KMS-11 (cell line): ENCODE measurements around the gene MAST4.

Source experiments
- H2AFZ ChIP-seq: fragments of 200-600 bp; sonication (generic); 2 replicates; pipeline ENCODE4 v1.6.1; 2016; ENCODE audit warnings: antibody characterized with exemption, mixed run types, low read depth
- H3K27ac ChIP-seq: fragments of 200-600 bp; sonication (generic); 2 replicates; pipeline ENCODE4 v1.6.1; 2016; ENCODE audit warnings: mild to moderate bottlenecking, mixed run types
- H3K27me3 ChIP-seq: fragments of 200-600 bp; sonication (generic); 2 replicates; pipeline ENCODE4 v1.6.1; 2017; ENCODE audit warnings: mild to moderate bottlenecking, low read depth, mixed run types, moderate library complexity; ENCODE audit not compliant: insufficient read depth
- H3K36me3 ChIP-seq: fragments of 200-600 bp; sonication (generic); 2 replicates; pipeline ENCODE4 v1.6.1; 2017; ENCODE audit warnings: mild to moderate bottlenecking, mixed run types; ENCODE audit not compliant: insufficient read depth
- H3K4me1 ChIP-seq: fragments of 200-600 bp; sonication (generic); 2 replicates; pipeline ENCODE4 v1.6.1; 2016; ENCODE audit warnings: mild to moderate bottlenecking, low read depth, mixed run types; ENCODE audit not compliant: poor library complexity, severe bottlenecking
- H3K4me2 ChIP-seq: fragments of 200-600 bp; sonication (generic); 2 replicates; pipeline ENCODE4 v1.7.0; 2016; ENCODE audit warnings: mild to moderate bottlenecking, mixed run types
- H3K4me3 ChIP-seq: fragments of 200-600 bp; sonication (generic); IDR thresholded peaks from 2 replicates; pipeline ENCODE4 v1.6.1; 2017; ENCODE audit warnings: low read depth, low read length, mixed read lengths; ENCODE audit not compliant: insufficient read depth
- H3K79me2 ChIP-seq: fragments of 200-600 bp; sonication (generic); 2 replicates; pipeline ENCODE4 v1.6.1; 2016; ENCODE audit warnings: low read depth, mixed run types; ENCODE audit not compliant: insufficient read depth
- H3K9ac ChIP-seq: fragments of 200-600 bp; sonication (generic); 2 replicates; pipeline ENCODE4 v1.6.1; 2016; ENCODE audit warnings: mild to moderate bottlenecking, mixed run types
- H4K20me1 ChIP-seq: fragments of 200-600 bp; sonication (generic); 2 replicates; pipeline ENCODE4 v1.6.1; 2016; ENCODE audit warnings: mild to moderate bottlenecking, mixed run types; ENCODE audit not compliant: insufficient read depth
- CTCF ChIP-seq: fragments of 200-600 bp; sonication (generic); conservative IDR thresholded peaks from 2 replicates; pipeline ENCODE4 v1.6.1; 2017; ENCODE audit warnings: low read depth, mild to moderate bottlenecking, antibody characterized with exemption, low read length, moderate library complexity, mixed read lengths

MAST4 gene

GRCh38 chr5:66908230-66908629 lies 312.0 kb downstream of the MAST4 start:
- Histone ChIP-seq H3K27me3 (no peaks in the 10 kb centered on the region; the same call in 1 of the 2 replicates), H4K20me1 (no peaks in the 10 kb centered on the region), H3K36me3 (no peaks in the 10 kb centered on the region), H3K4me1 (peaks cover 22% of the 10 kb centered on the region), H3K4me3 (no peak overlapping the region), H2AFZ (no peak overlapping the region), H3K27ac (no peak overlapping the region), H3K4me2 (no peak overlapping the region), H3K9ac (no peak overlapping the region), H3K79me2 (no peaks in the 10 kb centered on the region)
- no peak for TF ChIP-seq CTCF

- TF ChIP-seq CTCF, result no peak
- no peak overlapping the region for H3K27ac ChIP-seq
- peaks cover 26% of the 10 kb centered on the region for H3K4me1 ChIP-seq
These were observed 313.2 kb downstream of the MAST4 start for GRCh38 chr5:66909364-66909763.

GRCh38 chr5:66912787-66913186 lies 316.6 kb downstream of the MAST4 start:
- Histone ChIP-seq H3K4me2 (peak overlapping the region; percentile 14), H3K9ac (no peak overlapping the region), H2AFZ (no peak overlapping the region), H3K79me2 (no peaks in the 10 kb centered on the region), H3K27me3 (no peaks in the 10 kb centered on the region), H3K36me3 (no peaks in the 10 kb centered on the region), H4K20me1 (no peaks in the 10 kb centered on the region), H3K27ac (no peak overlapping the region), H3K4me1 (peaks cover 16% of the 10 kb centered on the region), H3K4me3 (no peak overlapping the region)
- no peak for TF ChIP-seq CTCF

More at GRCh38 chr5:66909364-66909763, 313.2 kb downstream of the MAST4 start:
- Histone ChIP-seq H2AFZ (no peak overlapping the region), H3K36me3 (no peaks in the 10 kb centered on the region), H3K4me2 (no peak overlapping the region), H3K4me3 (no peak overlapping the region), H3K9ac (no peak overlapping the region), H3K79me2 (no peaks in the 10 kb centered on the region), H3K27me3 (no peaks in the 10 kb centered on the region), H4K20me1 (no peaks in the 10 kb centered on the region)

- Histone ChIP-seq H3K9ac (no peak overlapping the region), H4K20me1 (no peaks in the 10 kb centered on the region), H3K4me3 (no peak overlapping the region), H3K4me1 (peaks cover 16% of the 10 kb centered on the region), H3K4me2 (no peak overlapping the region), H3K79me2 (no peaks in the 10 kb centered on the region), H3K27ac (no peak overlapping the region), H3K27me3 (no peaks in the 10 kb centered on the region), H3K36me3 (no peaks in the 10 kb centered on the region), H2AFZ (no peak overlapping the region)
- no peak for TF ChIP-seq CTCF
These were observed 319.3 kb downstream of the MAST4 start for GRCh38 chr5:66915531-66915930.
